AG04450 (cell line): ENCODE measurements around the gene THADA. TPM values are rescaled to one million over a fixed set of nuclear protein-coding genes. Genes with fewer than 3 reads are reported as not detected.

Experiments
- CTCF ChIA-PET: fragments of 300-600, 350-600 bp; formaldehyde crosslinking; extraction: SDS; loops from one replicate; lab custom pipeline; 2022; ENCODE audit warnings: antibody characterized with exemption, inconsistent platforms; lab: Charles Lee
- POLR2A ChIA-PET: fragments of 350-600 bp; formaldehyde crosslinking; extraction: SDS; loops from one replicate; lab custom pipeline; 2021; ENCODE audit warnings: antibody characterized with exemption, inconsistent platforms; lab: Yijun Ruan, JAX
- DNase-seq: peaks from one replicate; pipeline ENCODE4 v3.0.0-alpha.2; 2011; ENCODE audit warnings: low read depth, low spot score
- H3K27ac ChIP-seq: one replicate; pipeline ENCODE4 v1.5.1; 2012; ENCODE audit warnings: low read depth, low read length, control low read depth
- H3K27me3 ChIP-seq: one replicate; pipeline ENCODE4 v1.6.0; 2012; ENCODE audit warnings: low read length; ENCODE audit not compliant: control insufficient read depth, insufficient read depth
- H3K4me3 ChIP-seq: 2 replicates; pipeline ENCODE4 v1.5.1; 2011; ENCODE audit warnings: mild to moderate bottlenecking, low read depth, low read length, control low read depth
- H3K9me3 ChIP-seq: 2 replicates; pipeline ENCODE4 v1.5.1; 2012; ENCODE audit warnings: low read length; ENCODE audit not compliant: control insufficient read depth, insufficient read depth
- polyA plus RNA-seq: library from polyadenylated mRNA; depleted of rRNA; stranded (reverse); fragments of >200 nt; gene quantifications from 2 replicates; pipeline ENCODE4 v1.2.3, GENCODE V29; 2011
- TF ChIP-seq, protein P1 (sequence below): IDR thresholded peaks from 2 replicates; pipeline ENCODE4 v1.5.1; 2011; ENCODE audit warnings: low read depth, low read length, control low read depth, inconsistent platforms

Gene THADA
- polyA plus RNA-seq, 1 experiment = 15.0 TPM

DNA sequence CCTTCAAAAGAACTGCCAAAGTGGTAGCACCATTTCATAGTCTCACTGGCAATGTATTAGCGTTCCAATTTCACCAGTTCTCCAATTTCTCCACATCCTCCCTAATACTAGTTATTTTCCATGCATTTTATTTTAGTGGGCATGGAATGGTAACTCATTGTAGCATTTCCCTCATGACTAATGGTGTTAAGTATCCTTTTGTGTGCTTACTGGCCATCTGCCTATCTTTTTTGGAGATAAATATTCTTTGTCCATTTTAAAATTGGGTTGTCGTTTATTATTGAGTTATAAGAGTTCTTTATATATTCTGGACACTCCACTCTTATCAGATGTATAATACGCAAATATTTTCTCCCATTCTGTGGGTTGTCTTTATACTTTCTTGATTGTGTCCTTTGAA lies 107.1 kb downstream of the THADA start:
- CTCF ChIA-PET = interaction anchor here (0.8 to 2.7 kb wide), 3 partner anchors 54 to 629 kb away, joined by 3 to 16 read pairs (median 3); no protein-coding TSS in a partner anchor
- Histone ChIP-seq H3K9me3 (no peaks in the 10 kb centered on the region), H3K4me3 (no peak overlapping the region), H3K27me3 (no peaks in the 10 kb centered on the region), H3K27ac (no peak overlapping the region)
- TF ChIP-seq, protein P1, sequence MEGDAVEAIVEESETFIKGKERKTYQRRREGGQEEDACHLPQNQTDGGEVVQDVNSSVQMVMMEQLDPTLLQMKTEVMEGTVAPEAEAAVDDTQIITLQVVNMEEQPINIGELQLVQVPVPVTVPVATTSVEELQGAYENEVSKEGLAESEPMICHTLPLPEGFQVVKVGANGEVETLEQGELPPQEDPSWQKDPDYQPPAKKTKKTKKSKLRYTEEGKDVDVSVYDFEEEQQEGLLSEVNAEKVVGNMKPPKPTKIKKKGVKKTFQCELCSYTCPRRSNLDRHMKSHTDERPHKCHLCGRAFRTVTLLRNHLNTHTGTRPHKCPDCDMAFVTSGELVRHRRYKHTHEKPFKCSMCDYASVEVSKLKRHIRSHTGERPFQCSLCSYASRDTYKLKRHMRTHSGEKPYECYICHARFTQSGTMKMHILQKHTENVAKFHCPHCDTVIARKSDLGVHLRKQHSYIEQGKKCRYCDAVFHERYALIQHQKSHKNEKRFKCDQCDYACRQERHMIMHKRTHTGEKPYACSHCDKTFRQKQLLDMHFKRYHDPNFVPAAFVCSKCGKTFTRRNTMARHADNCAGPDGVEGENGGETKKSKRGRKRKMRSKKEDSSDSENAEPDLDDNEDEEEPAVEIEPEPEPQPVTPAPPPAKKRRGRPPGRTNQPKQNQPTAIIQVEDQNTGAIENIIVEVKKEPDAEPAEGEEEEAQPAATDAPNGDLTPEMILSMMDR = no peak
- POLR2A ChIA-PET = interaction anchor here (0.7 kb wide), 1 partner anchor 30 kb away, joined by 4 read pairs; no protein-coding TSS in a partner anchor
- DNase-seq = no peak

DNA sequence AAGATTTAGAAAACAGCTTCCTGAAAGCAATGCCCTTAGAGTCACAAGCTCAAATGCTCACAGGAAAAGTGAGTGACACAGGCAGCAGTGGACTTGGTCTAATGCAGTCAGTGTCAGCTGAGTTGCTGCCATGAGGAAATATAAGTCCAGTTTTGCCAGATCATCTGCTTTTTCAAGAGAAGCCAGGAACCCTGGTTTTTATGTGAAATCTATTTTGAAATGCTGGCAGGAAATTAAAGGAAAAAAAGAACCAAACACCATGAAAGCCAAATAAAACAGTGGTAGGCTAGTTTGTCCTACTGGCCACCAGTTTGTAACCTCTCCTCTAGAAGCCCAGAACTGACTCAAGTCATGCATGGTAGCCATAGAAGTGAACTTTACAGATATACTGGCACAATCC lies 109.2 kb downstream of the THADA start:
- no peak overlapping the region for H3K27ac ChIP-seq
- no peak for DNase-seq
- TF ChIP-seq, protein P1 = no peak
- H3K4me3 ChIP-seq = no peak overlapping the region
- no peaks in the 10 kb centered on the region for H3K27me3 ChIP-seq
- H3K9me3 ChIP-seq = no peaks in the 10 kb centered on the region
- POLR2A ChIA-PET = no interaction called here
- CTCF ChIA-PET = interaction anchor here (3.8 kb wide), 2 partner anchors 512 to 540 kb away, joined by 26 to 76 read pairs; no protein-coding TSS in a partner anchor

DNA sequence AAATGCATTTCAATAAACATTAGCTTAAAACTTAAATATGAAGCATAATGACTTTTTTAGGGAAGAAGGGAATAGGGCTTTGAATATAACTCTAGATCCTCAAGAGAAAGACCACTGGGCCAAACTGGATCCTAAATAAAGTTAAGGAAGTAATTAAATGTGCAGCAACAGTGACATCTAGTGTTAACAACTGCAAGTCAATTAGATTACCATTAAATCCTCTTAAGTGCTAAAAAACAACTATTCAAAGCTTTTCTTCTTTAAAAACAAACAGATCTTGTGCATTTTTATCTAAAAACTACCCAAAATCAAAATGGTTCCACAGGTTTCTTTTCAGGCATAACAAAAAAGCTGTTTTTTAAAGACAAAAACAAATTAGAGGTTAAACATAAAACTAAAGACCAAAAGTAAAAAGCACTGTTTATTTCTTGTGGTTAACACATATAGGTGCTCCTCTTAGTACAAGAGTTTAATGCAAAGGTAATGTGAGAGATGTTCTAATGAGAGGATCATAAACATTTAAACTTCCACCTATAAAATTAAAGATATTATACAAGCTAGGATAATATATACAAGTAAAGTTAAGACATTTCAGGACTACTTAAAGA lies 111.4 kb downstream of the THADA start:
- peak; percentile 61 for DNase-seq
- Histone ChIP-seq H3K27ac (no peak overlapping the region), H3K9me3 (no peaks in the 10 kb centered on the region), H3K27me3 (no peaks in the 10 kb centered on the region), H3K4me3 (no peak overlapping the region)
- POLR2A ChIA-PET = interaction anchor here (0.9 kb wide), 1 partner anchor 257 kb away, joined by 5 read pairs; the partner anchor contains the start of gene ZFP36L2
- TF ChIP-seq, protein P1 = peak; percentile 51
- CTCF ChIA-PET = interaction anchor here (0.5 to 3.8 kb wide), 72 partner anchors 9 to 672 kb away, joined by 3 to 104 read pairs (median 5); partner anchors contain the start of gene ZFP36L2

DNA sequence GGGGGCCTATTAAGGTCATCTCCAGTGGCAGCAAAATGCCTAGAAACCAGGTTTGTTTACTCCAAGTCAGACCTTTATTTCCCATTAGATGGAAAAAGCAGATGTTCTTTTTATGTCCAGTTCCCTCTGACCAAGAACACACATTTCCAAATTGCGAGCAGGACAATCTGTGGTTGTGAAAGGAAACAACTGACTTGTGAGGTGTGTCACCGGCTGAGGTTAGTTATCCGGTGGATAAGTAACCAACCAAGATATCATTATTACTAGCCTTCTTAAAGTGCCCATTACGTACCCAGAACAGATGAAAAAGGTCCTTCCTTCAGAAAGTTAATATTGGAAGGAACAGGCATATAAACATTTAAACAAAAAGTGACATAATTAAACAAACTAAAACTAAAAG lies 112.9 kb downstream of the THADA start:
- Histone ChIP-seq H3K27ac (no peak overlapping the region), H3K9me3 (no peaks in the 10 kb centered on the region), H3K4me3 (no peak overlapping the region), H3K27me3 (no peaks in the 10 kb centered on the region)
- POLR2A ChIA-PET = no interaction called here
- TF ChIP-seq, protein P1 = no peak
- CTCF ChIA-PET = interaction anchor here (1.2 to 3.8 kb wide), 9 partner anchors 58 to 623 kb away, joined by 3 to 104 read pairs (median 26); partner anchors contain the start of gene ZFP36L2
- DNase-seq = no peak

DNA sequence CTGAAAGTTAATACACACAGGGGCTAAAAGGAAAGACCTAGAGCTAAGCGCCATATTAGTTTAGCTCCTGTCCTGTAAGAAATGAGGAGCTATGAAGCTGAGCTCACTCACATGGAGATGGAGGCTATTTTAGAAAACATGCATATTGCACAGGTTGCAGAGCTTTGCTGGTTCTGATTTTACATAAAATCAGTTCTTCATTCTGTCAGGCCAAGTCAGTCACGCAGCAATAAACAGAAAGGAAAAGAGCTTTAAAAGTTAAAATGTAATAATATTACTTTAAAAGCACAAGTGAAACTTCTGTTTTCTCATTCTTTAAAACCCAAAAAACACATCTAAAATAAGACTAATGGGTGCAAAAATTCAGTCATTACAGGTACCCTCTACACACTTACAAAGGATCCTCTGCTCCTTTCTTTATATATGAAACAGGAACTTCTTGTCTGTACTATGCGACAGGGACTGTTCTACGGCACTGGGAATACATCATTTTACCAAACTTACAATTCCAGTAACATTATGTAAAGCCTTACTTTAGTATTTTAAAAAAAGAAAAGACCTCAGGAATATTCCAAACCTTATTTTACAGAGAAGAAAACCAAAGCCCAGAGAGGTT lies 113.8 kb downstream of the THADA start:
- Histone ChIP-seq H3K27ac (no peak overlapping the region), H3K27me3 (no peaks in the 10 kb centered on the region), H3K9me3 (no peaks in the 10 kb centered on the region), H3K4me3 (no peak overlapping the region)
- POLR2A ChIA-PET = no interaction called here
- TF ChIP-seq, protein P1 = no peak
- no peak for DNase-seq
- CTCF ChIA-PET = interaction anchor here (1.0 to 2.2 kb wide), 6 partner anchors 11 to 654 kb away, joined by 3 to 24 read pairs (median 5); partner anchors contain the start of gene ZFP36L2
